AG09309 (cell line): ENCODE data around the gene ZNF451.

Experiments used
- DNase-seq: peaks from one replicate; pipeline ENCODE4 v3.0.0-alpha.2; 2010; ENCODE audit warnings: low read depth
- H3K4me3 ChIP-seq: 2 replicates; pipeline ENCODE4 v1.5.1; 2011; ENCODE audit warnings: mild to moderate bottlenecking, low read depth, low read length, moderate library complexity; ENCODE audit not compliant: control insufficient read depth
- TF ChIP-seq, protein P1 (sequence below): IDR thresholded peaks from 2 replicates; pipeline ENCODE4 v1.5.1; 2011; ENCODE audit warnings: mild to moderate bottlenecking, low read depth, low read length, inconsistent platforms; ENCODE audit not compliant: insufficient read depth, control insufficient read depth; ENCODE audit errors: missing control alignments

Gene ZNF451

DNA sequence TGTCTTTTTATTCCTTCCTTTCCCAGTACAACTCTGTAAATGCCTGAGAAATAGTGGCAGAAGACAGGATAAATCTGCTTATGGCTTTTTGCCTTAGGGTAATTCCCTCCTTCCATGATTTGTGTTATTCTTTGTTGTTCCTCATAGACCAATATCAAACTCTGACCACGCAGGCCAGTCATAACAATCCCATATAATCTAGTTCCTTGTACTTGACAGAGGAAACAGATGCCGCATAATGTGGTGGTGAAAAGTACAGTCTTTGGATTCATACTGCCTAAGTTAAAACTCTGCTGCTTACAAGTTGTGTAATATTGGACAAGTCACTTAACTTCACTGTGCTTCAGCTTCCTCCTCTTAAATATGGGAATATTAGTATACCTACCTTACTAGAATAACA, 74.0 kb downstream of the ZNF451 start:
- H3K4me3 ChIP-seq: no peak overlapping the region
- TF ChIP-seq, protein P1, sequence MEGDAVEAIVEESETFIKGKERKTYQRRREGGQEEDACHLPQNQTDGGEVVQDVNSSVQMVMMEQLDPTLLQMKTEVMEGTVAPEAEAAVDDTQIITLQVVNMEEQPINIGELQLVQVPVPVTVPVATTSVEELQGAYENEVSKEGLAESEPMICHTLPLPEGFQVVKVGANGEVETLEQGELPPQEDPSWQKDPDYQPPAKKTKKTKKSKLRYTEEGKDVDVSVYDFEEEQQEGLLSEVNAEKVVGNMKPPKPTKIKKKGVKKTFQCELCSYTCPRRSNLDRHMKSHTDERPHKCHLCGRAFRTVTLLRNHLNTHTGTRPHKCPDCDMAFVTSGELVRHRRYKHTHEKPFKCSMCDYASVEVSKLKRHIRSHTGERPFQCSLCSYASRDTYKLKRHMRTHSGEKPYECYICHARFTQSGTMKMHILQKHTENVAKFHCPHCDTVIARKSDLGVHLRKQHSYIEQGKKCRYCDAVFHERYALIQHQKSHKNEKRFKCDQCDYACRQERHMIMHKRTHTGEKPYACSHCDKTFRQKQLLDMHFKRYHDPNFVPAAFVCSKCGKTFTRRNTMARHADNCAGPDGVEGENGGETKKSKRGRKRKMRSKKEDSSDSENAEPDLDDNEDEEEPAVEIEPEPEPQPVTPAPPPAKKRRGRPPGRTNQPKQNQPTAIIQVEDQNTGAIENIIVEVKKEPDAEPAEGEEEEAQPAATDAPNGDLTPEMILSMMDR: no peak
- no peak for DNase-seq

DNA sequence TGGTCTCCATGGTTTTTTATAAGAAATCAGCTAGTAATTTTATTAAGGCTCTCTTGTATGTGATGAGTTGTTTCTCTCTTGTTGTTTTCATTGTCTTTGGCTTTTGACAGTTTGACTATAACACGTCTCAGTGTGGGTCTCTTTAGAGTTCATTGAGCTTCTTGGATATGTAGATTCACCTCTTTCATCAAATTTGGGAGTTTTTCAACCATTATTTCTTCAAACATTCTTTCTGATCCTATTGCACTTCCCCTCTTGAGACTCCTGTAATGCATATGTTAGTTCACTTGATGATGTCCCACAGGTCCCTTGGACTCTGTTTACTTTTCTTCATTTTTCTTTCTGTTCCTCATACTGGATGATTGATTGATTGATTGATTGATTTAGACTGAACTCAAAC, 75.1 kb downstream of the ZNF451 start:
- H3K4me3 ChIP-seq: no peak overlapping the region
- no peak for DNase-seq
- TF ChIP-seq, protein P1: no peak

DNA sequence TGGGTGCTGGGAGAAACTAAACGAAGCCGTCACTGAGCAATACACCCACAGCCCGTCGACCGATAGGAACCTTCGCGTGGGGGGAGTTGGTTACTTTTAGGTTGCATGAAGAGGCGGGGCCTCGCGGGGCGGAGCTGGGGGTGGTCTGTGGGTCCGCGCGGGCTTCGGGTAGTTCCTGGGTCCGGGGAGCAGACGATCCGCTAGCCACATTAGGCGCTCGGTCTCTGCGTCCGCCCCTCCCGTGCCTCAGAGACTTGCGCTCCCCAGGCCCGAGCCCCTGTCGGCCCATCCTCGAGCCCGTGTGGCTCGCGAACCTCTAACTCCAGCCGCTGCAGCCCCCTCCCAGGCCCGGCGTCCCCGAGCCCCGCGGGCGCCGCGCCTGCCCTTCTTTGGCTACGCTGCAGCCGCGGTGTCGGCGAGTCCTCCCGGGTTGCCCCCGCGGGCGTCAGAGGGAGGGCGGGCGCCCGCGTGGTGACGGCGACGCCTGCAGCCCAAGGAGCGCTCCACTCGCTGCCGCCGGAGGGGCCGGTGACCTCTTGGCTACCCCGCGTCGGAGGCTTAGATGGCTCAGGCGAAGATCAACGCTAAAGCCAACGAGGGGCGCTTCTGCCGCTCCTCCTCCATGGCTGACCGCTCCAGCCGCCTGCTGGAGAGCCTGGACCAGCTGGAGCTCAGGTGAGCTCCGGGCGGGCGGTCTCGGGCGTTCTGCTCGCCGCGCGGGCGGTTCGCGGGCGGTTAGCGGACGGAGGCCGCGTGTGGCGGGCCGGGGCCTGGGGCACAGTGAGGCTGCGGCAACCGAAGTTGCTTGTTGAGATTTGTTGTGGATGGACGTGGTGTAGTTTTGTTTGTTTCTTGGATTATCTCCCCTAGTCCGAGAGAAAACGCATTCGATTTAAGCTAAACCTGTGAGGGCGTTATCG, 82.4 kb downstream of the ZNF451 start, which contains the start of gene BAG2:
TSS of gene BAG2 (plus strand) at position 191 of the 920 bp plus-strand sequence. CDS start at position 563, 372 bp downstream.
- peak within 1 kb of the TSS; percentile 70 for H3K4me3 ChIP-seq
- DNase-seq: peak; percentile 62
- TF ChIP-seq, protein P1: no peak

DNA sequence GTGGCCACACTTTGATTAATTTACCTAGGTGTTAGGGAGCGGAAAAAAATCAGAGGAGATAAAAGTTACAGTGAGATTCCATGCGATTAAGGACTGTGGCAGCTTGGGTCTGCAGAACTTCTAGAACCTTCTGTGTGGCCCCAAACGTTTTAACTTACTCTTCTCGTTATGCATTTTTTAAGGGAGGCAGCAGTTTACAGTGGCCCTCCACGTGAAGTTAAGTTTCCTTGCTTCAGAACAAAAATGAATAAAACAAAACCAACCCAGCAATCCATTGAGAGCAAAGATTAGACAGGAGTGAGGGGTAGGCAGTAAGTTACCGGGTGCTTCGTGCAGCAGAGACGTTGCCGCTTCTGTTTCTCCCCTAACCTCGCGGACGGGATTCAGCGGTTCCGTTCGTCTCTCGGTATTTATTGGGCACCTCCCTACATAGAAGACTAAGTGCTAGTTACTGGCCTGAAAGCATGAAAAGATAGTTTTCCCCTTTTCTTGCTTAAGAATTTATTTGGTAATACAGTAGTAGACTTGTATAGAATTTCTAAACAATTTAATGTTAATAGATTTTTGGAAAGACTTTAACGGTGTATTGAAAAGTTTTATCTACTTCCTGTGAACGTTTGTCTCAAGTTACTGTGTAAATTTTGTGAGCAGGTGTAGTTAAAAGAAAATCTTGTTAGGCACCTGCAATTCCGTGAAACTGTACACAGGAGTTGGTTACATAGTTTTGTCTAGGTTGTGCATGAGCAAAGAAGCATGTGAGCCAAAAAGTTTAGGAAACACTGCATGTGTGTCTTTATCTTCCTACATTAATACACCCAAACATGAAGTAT, 83.3 kb downstream of the ZNF451 start:
- DNase-seq: no peak
- peak overlapping the region; percentile 70 for H3K4me3 ChIP-seq
- TF ChIP-seq, protein P1: no peak

DNA sequence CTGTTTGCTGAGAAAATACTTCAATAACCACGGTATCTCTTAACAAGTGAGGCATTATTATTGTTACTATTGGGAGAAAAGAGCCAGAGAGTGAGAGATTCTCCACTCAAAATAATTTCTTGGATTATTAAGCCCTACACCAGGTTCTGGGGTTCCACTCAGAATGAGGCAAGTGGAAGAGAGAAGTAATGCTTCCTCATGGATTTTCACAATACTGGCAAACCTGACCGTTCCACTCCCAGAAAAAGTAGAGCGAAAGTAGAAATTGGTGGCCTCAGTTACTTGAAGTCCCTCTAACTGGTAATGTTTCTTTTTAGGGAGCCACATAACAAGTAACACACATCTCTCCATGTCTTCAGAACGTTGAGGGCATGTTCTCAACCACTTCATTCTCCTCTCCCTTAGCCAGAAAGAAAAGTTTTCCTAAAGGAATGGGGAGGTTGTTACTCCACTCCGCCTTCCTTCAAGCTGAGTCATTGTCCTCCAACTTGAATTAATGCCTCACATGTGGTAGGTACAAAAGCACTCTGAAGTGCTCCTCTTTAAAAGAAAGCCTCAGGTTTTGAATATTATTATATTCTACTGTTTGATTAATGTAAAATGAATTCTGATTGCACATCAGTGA, 84.0 kb downstream of the ZNF451 start:
- peak; percentile 56 for DNase-seq
- H3K4me3 ChIP-seq: peak overlapping the region; percentile 70
- TF ChIP-seq, protein P1: no peak

DNA sequence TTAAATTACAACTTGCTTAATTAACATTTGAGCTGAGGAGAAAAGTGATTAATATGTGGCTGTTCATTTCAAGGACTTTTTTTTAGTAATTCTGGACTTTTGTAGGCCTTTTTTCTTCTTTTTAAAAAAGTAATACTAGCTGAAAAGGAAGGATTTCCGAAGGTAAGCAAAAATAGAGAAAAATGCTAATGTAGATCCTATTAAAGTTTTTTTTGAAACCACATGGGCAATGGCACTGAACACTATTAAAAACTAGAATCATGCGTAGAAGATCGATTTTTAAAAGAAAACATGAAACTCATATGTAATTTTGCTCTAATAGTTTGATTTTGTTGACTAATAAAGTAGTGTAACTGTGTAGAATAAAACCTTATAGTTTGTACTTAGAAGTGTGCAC, 84.5 kb downstream of the ZNF451 start:
- H3K4me3 ChIP-seq: peak overlapping the region; percentile 70
- no peak for DNase-seq
- TF ChIP-seq, protein P1: no peak
